ENCODE results near the gene PHYKPL.

Gene PHYKPL

DNA sequence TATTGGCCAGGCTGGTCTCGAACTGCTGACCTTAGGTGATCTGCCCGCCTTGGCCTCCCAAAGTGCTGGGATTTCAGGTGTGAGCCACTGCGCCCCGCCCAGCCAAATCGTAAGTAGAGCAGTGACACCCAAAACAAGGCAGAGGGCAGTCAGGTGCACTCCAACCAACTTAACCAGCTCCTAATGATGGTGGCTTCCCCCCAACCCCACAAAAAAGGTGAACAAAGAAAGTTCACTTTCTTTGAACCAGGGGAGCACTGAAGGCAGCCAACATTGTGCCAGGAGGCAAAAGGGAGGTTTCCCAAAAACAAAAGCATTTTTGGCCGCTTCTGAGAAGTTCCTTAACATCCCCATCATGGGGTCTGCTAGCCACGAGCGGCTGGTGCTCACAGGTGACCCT, 55.0 kb downstream of the PHYKPL start:
- DNase-seq (ENCODE audit: low read depth), result no peak
- TF ChIP-seq, protein P1, sequence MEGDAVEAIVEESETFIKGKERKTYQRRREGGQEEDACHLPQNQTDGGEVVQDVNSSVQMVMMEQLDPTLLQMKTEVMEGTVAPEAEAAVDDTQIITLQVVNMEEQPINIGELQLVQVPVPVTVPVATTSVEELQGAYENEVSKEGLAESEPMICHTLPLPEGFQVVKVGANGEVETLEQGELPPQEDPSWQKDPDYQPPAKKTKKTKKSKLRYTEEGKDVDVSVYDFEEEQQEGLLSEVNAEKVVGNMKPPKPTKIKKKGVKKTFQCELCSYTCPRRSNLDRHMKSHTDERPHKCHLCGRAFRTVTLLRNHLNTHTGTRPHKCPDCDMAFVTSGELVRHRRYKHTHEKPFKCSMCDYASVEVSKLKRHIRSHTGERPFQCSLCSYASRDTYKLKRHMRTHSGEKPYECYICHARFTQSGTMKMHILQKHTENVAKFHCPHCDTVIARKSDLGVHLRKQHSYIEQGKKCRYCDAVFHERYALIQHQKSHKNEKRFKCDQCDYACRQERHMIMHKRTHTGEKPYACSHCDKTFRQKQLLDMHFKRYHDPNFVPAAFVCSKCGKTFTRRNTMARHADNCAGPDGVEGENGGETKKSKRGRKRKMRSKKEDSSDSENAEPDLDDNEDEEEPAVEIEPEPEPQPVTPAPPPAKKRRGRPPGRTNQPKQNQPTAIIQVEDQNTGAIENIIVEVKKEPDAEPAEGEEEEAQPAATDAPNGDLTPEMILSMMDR (IDR thresholded peaks at IDR 0.05; ENCODE audit: low read depth, low read length, missing control alignments), result no peak
- H3K4me3 ChIP-seq (ENCODE audit: low read depth, low read length), result no peak overlapping the region
- in situ Hi-C loops (cut with HindIII; ENCODE audit: low sequenced_read_pairs), result no loop called here

GRCh38 chr5:178176791-178177190, 55.8 kb downstream of the PHYKPL start:
- no peak overlapping the region for H3K4me3 ChIP-seq (ENCODE audit: low read depth, low read length)
- TF ChIP-seq, protein P1 (IDR thresholded peaks at IDR 0.05; ENCODE audit: low read depth, low read length, missing control alignments), result no peak
- DNase-seq (ENCODE audit: low read depth), result no peak
- in situ Hi-C loops (cut with HindIII; ENCODE audit: low sequenced_read_pairs), result no loop called here

DNA sequence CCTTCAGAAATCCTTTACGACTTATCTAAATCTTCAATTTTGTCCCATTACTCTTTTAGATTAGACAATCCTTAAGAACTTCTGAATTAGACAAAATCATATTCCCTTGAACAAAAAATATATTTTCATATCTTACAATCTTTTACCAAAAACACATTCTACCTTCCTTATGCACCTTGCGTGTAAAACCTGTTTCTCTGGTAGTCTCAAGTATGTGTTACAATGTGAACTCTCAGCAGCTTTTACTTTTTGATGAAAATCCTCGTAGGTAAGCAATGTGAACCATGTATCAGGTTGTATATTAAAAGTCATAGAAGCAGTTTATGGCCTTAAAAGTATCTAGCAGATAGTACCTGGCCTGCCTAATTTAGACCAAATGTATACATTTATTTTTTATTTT, 58.1 kb downstream of the PHYKPL start:
- in situ Hi-C loops (cut with HindIII; ENCODE audit: low sequenced_read_pairs), result no loop called here
- TF ChIP-seq, protein P1 (IDR thresholded peaks at IDR 0.05; ENCODE audit: low read depth, low read length, missing control alignments), result no peak
- no peak for DNase-seq (ENCODE audit: low read depth)
- H3K4me3 ChIP-seq (ENCODE audit: low read depth, low read length), result no peak overlapping the region

DNA sequence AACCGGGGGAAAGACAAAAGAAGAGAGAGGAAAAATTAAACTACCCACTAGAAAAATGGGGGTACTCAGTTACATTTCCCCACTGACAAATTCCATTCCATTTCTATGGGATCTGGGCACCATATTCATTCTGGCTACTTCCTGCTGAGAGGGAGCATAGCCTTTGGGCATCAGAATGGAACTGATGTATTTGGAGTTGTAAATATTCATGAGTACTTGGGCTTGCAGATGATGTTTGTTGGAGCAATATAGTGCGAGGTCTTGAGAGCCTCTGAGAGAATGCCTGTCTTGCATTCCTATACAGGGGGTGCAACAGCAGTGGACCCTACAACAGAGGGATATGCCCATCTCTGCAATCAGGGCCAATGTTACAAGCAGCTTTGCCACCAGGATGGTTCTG, 62.1 kb downstream of the PHYKPL start:
- DNase-seq (ENCODE audit: low read depth), result no peak
- in situ Hi-C loops (cut with HindIII; ENCODE audit: low sequenced_read_pairs), result no loop called here
- TF ChIP-seq, protein P1 (IDR thresholded peaks at IDR 0.05; ENCODE audit: low read depth, low read length, missing control alignments), result no peak
- H3K4me3 ChIP-seq (ENCODE audit: low read depth, low read length), result no peak overlapping the region

- in situ Hi-C loops (cut with HindIII; ENCODE audit: low sequenced_read_pairs), result no loop called here
- H3K4me3 ChIP-seq (ENCODE audit: low read depth, low read length), result no peak overlapping the region
- DNase-seq (ENCODE audit: low read depth), result no peak
- TF ChIP-seq, protein P1 (IDR thresholded peaks at IDR 0.05; ENCODE audit: low read depth, low read length, missing control alignments), result no peak
These were observed 67.0 kb downstream of the PHYKPL start for GRCh38 chr5:178165581-178165980.

DNA sequence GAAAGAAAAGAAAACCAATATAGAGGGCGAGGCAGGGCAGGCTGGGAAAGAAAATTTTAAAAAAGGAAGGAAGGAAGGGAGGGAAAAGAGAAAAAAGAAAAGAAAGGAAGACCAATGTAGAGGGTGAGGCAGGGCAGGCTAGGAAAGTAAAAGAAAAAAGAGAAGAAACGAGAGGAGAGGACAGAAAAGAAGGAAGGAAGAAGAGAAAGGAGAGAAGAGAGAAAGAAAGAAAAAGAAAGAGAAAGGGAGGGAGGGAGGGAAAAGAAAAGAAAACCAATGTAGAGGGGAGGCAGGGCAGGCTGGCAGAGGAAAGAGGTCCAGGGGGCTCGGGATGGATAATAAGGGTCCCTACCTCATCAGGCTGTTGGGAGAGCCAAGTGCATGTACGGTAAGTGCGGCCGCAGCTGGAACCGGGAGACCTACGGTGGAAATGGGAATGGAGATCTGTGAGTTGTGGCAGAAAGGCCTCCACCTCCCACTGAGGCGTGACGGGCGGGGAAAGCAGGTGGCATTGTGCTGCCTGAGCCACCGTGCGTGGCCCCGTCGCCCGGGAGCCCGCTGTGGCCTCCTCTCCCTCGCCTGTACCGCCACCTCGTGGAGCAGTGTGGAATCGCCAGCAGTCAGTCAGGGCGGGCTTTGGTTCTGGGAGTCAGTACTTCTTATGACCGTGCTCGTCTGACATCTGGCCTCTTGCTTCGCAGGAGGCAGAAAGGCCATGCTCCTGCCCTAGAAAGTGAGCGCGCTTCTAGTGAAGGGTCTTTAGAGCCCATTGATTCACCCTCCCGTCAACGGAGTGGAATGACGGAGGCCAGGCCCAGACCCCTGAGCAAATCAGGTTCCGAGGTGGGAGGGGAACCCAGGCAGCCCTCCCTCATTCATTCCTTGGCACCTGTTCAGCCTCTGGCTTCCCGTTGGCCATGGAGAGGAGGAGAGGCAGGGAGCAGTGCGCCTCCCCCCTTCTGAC, 68.5 kb downstream of the PHYKPL start:
- TF ChIP-seq, protein P1 (IDR thresholded peaks at IDR 0.05; ENCODE audit: low read depth, low read length, missing control alignments), result peak; percentile 99
- no peak for DNase-seq (ENCODE audit: low read depth)
- in situ Hi-C loops (cut with HindIII; ENCODE audit: low sequenced_read_pairs), result no loop called here
- H3K4me3 ChIP-seq (ENCODE audit: low read depth, low read length), result peak overlapping the region; percentile 15

All from astrocyte of the cerebellum (primary cell).